Bronchial epithelial cell (primary cell): ENCODE data around the gene CALCR. TPM values are rescaled to one million over a fixed set of nuclear protein-coding genes. Genes with fewer than 3 reads are reported as not detected.

Experiments
- DNase-seq: peaks from one replicate; pipeline ENCODE4 v3.0.0-alpha.2; 2010; ENCODE audit warnings: low read depth
- FAIRE-seq: peaks from 2 replicates; lab custom pipeline; 2011; peaks lifted over from hg19 to GRCh38; lab: Jason Lieb, UNC
- H3K27me3 ChIP-seq: 2 replicates; pipeline ENCODE4 v1.5.1; 2011; ENCODE audit warnings: low read length; ENCODE audit not compliant: control insufficient read depth, insufficient read depth
- H3K36me3 ChIP-seq: 2 replicates; pipeline ENCODE4 v1.5.1; 2011; ENCODE audit warnings: low read length; ENCODE audit not compliant: control insufficient read depth, insufficient read depth
- H3K4me3 ChIP-seq: 2 replicates; pipeline ENCODE4 v1.5.1; 2011; ENCODE audit warnings: mild to moderate bottlenecking, low read depth, low read length, control low read depth
- CTCF ChIP-seq: IDR thresholded peaks from 2 replicates; pipeline ENCODE4 v1.5.1; 2011; ENCODE audit warnings: mild to moderate bottlenecking, moderate library complexity, low read length, control low read depth, inconsistent platforms; ENCODE audit not compliant: insufficient read depth, severe bottlenecking
- total RNA-seq: library from RNA; depleted of rRNA; stranded (reverse); fragments of >200 nt; gene quantifications from 2 replicates; pipeline ENCODE4 v1.2.1, GENCODE V29; 2014

CALCR gene
- total RNA-seq: not detected in 2 replicates

- no peak for FAIRE-seq
- H3K27me3 ChIP-seq: peaks cover 22% of the 10 kb centered on the region
Observed at GRCh38 chr7:93574646-93575554, at the start of gene CALCR. TSS of gene CALCR (minus strand) at chr7:93574724. CDS start at chr7:93486981, 87,743 bp downstream.

GRCh38 chr7:93623816-93624215 lies 49.3 kb upstream of the CALCR start:
- FAIRE-seq (no peak), DNase-seq (no peak)
- TF ChIP-seq CTCF: no peak
- Histone ChIP-seq H3K4me3 (no peak overlapping the region), H3K36me3 (no peaks in the 10 kb centered on the region), H3K27me3 (no peaks in the 10 kb centered on the region)

More at GRCh38 chr7:93574646-93575554, at the start of gene CALCR:
- TF ChIP-seq CTCF: no peak
- Histone ChIP-seq H3K36me3 (no peaks in the 10 kb centered on the region), H3K4me3 (peak within 1 kb of the TSS; percentile 12)
- DNase-seq: no peak

- DNase-seq: peak; percentile 47
- Histone ChIP-seq H3K4me3 (no peak overlapping the region), H3K36me3 (no peaks in the 10 kb centered on the region), H3K27me3 (no peaks in the 10 kb centered on the region)
- TF ChIP-seq CTCF: peak; percentile 47
- no peak for FAIRE-seq
Observed at GRCh38 chr7:93622036-93623033, 47.8 kb upstream of the CALCR start.

GRCh38 chr7:93620864-93621263 lies 46.3 kb upstream of the CALCR start:
- H3K4me3 ChIP-seq: no peak overlapping the region
- no peak for FAIRE-seq
- TF ChIP-seq CTCF: no peak

GRCh38 chr7:93620057-93620456 lies 45.5 kb upstream of the CALCR start:
- Histone ChIP-seq H3K36me3 (no peaks in the 10 kb centered on the region), H3K4me3 (no peak overlapping the region), H3K27me3 (no peaks in the 10 kb centered on the region)
- FAIRE-seq (no peak), DNase-seq (peak; percentile 46)
- no peak for TF ChIP-seq CTCF

More at GRCh38 chr7:93620864-93621263, 46.3 kb upstream of the CALCR start:
- H3K27me3 ChIP-seq: no peaks in the 10 kb centered on the region
- DNase-seq: no peak
- H3K36me3 ChIP-seq: no peaks in the 10 kb centered on the region
